Liver (tissue), 9 donors: Measurements from ENCODE around the gene POMT2. TPM values are rescaled to one million over a fixed set of nuclear protein-coding genes. Genes with fewer than 3 reads are reported as not detected.

ENCODE experiments used
- DNase-seq: peaks from one replicate; pipeline ENCODE4 v3.0.0-alpha.2; 2017; ENCODE audit warnings: low spot score
- H3K27ac ChIP-seq, 2 donors: one replicate each; pipeline ENCODE4 v1.7.0; 2013; ENCODE audit warnings: inconsistent platforms in 2 of 2, low read length in 2 of 2, control low read depth in 1 of 2, low read depth in 1 of 2, mild to moderate bottlenecking in 1 of 2
- H3K27me3 ChIP-seq, 4 donors: one replicate each; pipeline versions ENCODE4 v1.6.1 to v1.7.0; 2013; ENCODE audit warnings: low read length in 3 of 4, inconsistent platforms in 1 of 4, mild to moderate bottlenecking in 1 of 4, moderate library complexity in 1 of 4; ENCODE audit not compliant: control insufficient read depth in 4 of 4, insufficient read depth in 4 of 4
- H3K36me3 ChIP-seq, 4 donors: one replicate each; pipeline versions ENCODE4 v1.6.1 to v1.7.0; 2013; ENCODE audit warnings: low read length in 3 of 4, mild to moderate bottlenecking in 3 of 4, low read depth in 1 of 4, moderate library complexity in 1 of 4; ENCODE audit not compliant: control insufficient read depth in 4 of 4, insufficient read depth in 3 of 4
- H3K4me1 ChIP-seq, 4 donors: one replicate each; pipeline versions ENCODE4 v1.6.1 to v1.7.0; 2013; ENCODE audit warnings: low read length in 3 of 4, mild to moderate bottlenecking in 3 of 4, moderate library complexity in 1 of 4; ENCODE audit not compliant: control insufficient read depth in 4 of 4, insufficient read depth in 4 of 4
- H3K4me3 ChIP-seq, 3 donors: one replicate each; pipeline versions ENCODE4 v1.6.1 to v1.7.0; 2013; ENCODE audit warnings: low read length in 3 of 3, control low read depth in 1 of 3, low read depth in 1 of 3, mild to moderate bottlenecking in 1 of 3
- H3K9ac ChIP-seq, 2 donors: one replicate each; pipeline ENCODE4 v1.7.0; 2013; ENCODE audit warnings: low read length in 2 of 2, mild to moderate bottlenecking in 2 of 2, moderate library complexity in 2 of 2, control low read depth in 1 of 2, low read depth in 1 of 2
- H3K9me3 ChIP-seq, 4 donors: one replicate each; pipeline versions ENCODE4 v1.6.1 to v1.7.0; 2013; ENCODE audit warnings: low read length in 3 of 4; ENCODE audit not compliant: control insufficient read depth in 4 of 4
- EGR1 ChIP-seq, 2 donors: IDR thresholded peaks; 2 replicates each; pipeline ENCODE4 v1.6.1; 2016 to 2018; ENCODE audit warnings: antibody characterized with exemption in 2 of 2, low read depth in 2 of 2
- FOXA2 ChIP-seq: IDR thresholded peaks from 2 replicates; pipeline ENCODE4 v1.6.1; 2016; ENCODE audit warnings: antibody characterized with exemption
- GABPA ChIP-seq, 2 donors: IDR thresholded peaks in 1 of 2; conservative IDR thresholded peaks in 1 of 2; 2 replicates each; pipeline ENCODE4 v1.6.1; 2016; ENCODE audit warnings: antibody characterized with exemption in 2 of 2, mild to moderate bottlenecking in 1 of 2, moderate library complexity in 1 of 2
- HNF4A ChIP-seq, 2 donors: conservative IDR thresholded peaks; 2 replicates each; pipeline ENCODE4 v1.6.1; 2016; ENCODE audit warnings: antibody characterized with exemption in 2 of 2, mild to moderate bottlenecking in 2 of 2
- JUND ChIP-seq, 2 donors: IDR thresholded peaks; 2 replicates each; pipeline ENCODE4 v1.6.1; 2016; ENCODE audit warnings: antibody characterized with exemption in 2 of 2
- NR2F2 ChIP-seq: IDR thresholded peaks from 2 replicates; pipeline ENCODE4 v1.6.1; 2016; ENCODE audit warnings: antibody characterized with exemption
- RAD21 ChIP-seq, 2 donors: IDR thresholded peaks; 2 replicates each; pipeline ENCODE4 v1.6.1; 2016; ENCODE audit warnings: antibody characterized with exemption in 2 of 2, mild to moderate bottlenecking in 2 of 2
- SP1 ChIP-seq: IDR thresholded peaks from 2 replicates; pipeline ENCODE4 v1.6.1; 2018; ENCODE audit warnings: antibody characterized with exemption, mild to moderate bottlenecking
- TAF1 ChIP-seq: conservative IDR thresholded peaks from 2 replicates; pipeline ENCODE4 v1.6.1; 2016; ENCODE audit warnings: antibody characterized with exemption, mild to moderate bottlenecking
- YY1 ChIP-seq: IDR thresholded peaks from 2 replicates; pipeline ENCODE4 v1.6.1; 2016; ENCODE audit warnings: antibody characterized with exemption, mild to moderate bottlenecking
- WGBS: extraction: QIAGEN DNeasy Blood & Tissue Kit; methylation state at CpG from one replicate; pipeline ENCODE4 v1.1.7; 2013; 5-methylcytosine and 5-hydroxymethylcytosine counted together
- polyA plus RNA-seq, 2 donors: library from polyadenylated mRNA; stranded (reverse) in 1 of 2; unstranded in 1 of 2; fragments of 200-250 nt in 1 of 2; fragments of >200 nt in 1 of 2; fragmentation: Nextera tagmentation in 1 of 2; extraction: Ambion mirVana in 1 of 2; gene quantifications; one replicate each; pipeline versions ENCODE4 v1.2.1 to v1.2.3, GENCODE V29; 2013 to 2015
- total RNA-seq, 2 donors: library from RNA; depleted of rRNA; stranded (reverse); fragments of >200 nt; gene quantifications; one replicate each; pipeline ENCODE4 v1.2.3, GENCODE V29; 2014
- TF ChIP-seq, protein P1 (sequence below): IDR thresholded peaks from 2 replicates; pipeline ENCODE4 v1.6.1; 2016; ENCODE audit warnings: antibody characterized with exemption, mild to moderate bottlenecking
- TF ChIP-seq, protein P2 (sequence below): IDR thresholded peaks from 2 replicates; pipeline ENCODE4 v1.6.1; 2016; ENCODE audit warnings: antibody characterized with exemption
- TF ChIP-seq, protein P3 (sequence below): IDR thresholded peaks from 2 replicates; pipeline ENCODE4 v1.6.1; 2016; ENCODE audit warnings: antibody characterized with exemption
- TF ChIP-seq, protein P4 (sequence below): fragments of 150-350 bp; IDR thresholded peaks from 2 replicates; pipeline ENCODE4 v1.5.1; 2017; ENCODE audit warnings: improper control_type of control experiment, low read depth, low read length; ENCODE audit not compliant: missing input control
- donor health status: healthy.
- donor health status: healthy.
- donor health status: healthy.
- donor health status: healthy.
- donor health status: healthy.

The POMT2 gene
- total and polyA plus RNA-seq, 4 donors, result 4.8 to 13.1 (median 5.3) TPM

DNA sequence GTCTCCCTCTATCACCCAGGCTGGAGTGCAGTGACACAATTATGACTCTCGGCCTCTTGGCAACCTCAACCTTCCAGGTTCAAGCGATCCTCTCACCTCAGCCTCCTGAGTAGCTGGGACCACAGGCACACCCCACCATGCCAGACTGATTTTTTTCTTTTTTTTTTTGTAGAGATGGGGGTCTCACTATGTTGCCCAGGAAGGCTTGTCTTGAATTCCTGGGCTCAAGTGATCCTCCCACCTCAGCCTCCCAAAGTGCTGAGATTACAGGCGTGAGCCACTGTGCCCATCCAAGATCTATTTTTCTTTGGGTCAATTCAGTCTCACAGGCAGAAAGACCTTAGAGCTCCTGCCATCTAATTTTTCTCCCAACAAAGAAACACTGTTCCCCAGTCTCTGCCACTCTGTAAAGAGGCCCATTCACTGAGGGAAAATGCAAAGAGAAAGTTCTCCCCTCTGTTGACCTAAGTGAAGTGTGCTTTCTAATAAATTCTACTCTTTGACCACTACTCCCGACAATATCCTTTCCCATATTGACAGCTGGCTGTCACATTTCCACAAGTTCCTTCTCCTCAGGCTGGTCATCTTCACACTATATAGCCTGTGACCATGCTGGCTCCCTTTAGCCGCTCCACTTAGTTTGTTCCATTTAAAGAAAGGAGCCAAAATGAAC, 32.9 kb upstream of the POMT2 start:
- Histone ChIP-seq H3K9me3 (no peaks in the 10 kb centered on the region), H3K4me3 (no peak overlapping the region), H3K27me3 (no peaks in the 10 kb centered on the region), H3K4me1 (peaks cover 0 to 4% (median 0%) of the 10 kb centered on the region in 4 donors), H3K36me3 (peaks cover 0 to 2% (median under 1%) of the 10 kb centered on the region in 4 donors), H3K9ac (no peak overlapping the region), H3K27ac (no peak overlapping the region)
- TF ChIP-seq JUND (IDR thresholded peaks at IDR 0.05) (no peak), NR2F2 (no peak), FOXA2 (no peak), TAF1 (no peak), SP1 (no peak), EGR1 (IDR thresholded peaks at IDR 0.05; ENCODE audit: low read depth in 2 of 2) (no peak)
- TF ChIP-seq, protein P1, sequence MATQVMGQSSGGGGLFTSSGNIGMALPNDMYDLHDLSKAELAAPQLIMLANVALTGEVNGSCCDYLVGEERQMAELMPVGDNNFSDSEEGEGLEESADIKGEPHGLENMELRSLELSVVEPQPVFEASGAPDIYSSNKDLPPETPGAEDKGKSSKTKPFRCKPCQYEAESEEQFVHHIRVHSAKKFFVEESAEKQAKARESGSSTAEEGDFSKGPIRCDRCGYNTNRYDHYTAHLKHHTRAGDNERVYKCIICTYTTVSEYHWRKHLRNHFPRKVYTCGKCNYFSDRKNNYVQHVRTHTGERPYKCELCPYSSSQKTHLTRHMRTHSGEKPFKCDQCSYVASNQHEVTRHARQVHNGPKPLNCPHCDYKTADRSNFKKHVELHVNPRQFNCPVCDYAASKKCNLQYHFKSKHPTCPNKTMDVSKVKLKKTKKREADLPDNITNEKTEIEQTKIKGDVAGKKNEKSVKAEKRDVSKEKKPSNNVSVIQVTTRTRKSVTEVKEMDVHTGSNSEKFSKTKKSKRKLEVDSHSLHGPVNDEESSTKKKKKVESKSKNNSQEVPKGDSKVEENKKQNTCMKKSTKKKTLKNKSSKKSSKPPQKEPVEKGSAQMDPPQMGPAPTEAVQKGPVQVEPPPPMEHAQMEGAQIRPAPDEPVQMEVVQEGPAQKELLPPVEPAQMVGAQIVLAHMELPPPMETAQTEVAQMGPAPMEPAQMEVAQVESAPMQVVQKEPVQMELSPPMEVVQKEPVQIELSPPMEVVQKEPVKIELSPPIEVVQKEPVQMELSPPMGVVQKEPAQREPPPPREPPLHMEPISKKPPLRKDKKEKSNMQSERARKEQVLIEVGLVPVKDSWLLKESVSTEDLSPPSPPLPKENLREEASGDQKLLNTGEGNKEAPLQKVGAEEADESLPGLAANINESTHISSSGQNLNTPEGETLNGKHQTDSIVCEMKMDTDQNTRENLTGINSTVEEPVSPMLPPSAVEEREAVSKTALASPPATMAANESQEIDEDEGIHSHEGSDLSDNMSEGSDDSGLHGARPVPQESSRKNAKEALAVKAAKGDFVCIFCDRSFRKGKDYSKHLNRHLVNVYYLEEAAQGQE, result no peak
- 84% methylated on average over 5 of the region's 5 CpGs for WGBS
- no peak for DNase-seq

DNA sequence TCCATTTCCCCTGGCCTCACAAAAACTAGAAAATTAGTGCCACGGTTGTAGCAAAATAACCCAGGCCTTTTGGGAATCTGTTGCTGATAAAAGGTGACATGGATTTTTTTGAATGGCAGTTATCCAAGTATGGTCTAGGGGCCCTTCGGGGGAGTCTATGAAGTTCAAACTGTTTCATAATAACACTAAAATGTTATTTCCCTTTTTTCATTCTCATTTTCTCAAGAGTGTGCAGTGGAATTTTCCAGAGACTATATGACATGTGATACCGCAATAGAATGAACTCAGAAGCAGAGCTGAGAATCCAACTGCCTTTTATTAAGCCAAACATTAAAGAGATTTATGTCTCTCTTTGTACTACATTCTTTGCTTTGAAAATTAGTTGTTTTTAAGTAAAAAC, 27.1 kb upstream of the POMT2 start:
- Histone ChIP-seq H3K4me3 (no peak overlapping the region), H3K4me1 (peaks cover 0 to 1% (median 0%) of the 10 kb centered on the region in 4 donors), H3K9ac (no peak overlapping the region), H3K36me3 (peaks cover 0 to 5% (median 2%) of the 10 kb centered on the region in 4 donors), H3K9me3 (no peaks in the 10 kb centered on the region), H3K27ac (no peak overlapping the region), H3K27me3 (no peaks in the 10 kb centered on the region)
- 84% methylated on average over 3 of the region's 3 CpGs for WGBS
- no peak for DNase-seq
- TF ChIP-seq HNF4A (conservative IDR thresholded peaks at IDR 0.05) (no peak), YY1 (no peak), JUND (IDR thresholded peaks at IDR 0.05) (no peak), EGR1 (IDR thresholded peaks at IDR 0.05; ENCODE audit: low read depth in 2 of 2) (no peak), RAD21 (IDR thresholded peaks at IDR 0.05) (no peak)
- TF ChIP-seq, protein P2, sequence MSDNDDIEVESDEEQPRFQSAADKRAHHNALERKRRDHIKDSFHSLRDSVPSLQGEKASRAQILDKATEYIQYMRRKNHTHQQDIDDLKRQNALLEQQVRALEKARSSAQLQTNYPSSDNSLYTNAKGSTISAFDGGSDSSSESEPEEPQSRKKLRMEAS, result no peak
- TF ChIP-seq, protein P3, sequence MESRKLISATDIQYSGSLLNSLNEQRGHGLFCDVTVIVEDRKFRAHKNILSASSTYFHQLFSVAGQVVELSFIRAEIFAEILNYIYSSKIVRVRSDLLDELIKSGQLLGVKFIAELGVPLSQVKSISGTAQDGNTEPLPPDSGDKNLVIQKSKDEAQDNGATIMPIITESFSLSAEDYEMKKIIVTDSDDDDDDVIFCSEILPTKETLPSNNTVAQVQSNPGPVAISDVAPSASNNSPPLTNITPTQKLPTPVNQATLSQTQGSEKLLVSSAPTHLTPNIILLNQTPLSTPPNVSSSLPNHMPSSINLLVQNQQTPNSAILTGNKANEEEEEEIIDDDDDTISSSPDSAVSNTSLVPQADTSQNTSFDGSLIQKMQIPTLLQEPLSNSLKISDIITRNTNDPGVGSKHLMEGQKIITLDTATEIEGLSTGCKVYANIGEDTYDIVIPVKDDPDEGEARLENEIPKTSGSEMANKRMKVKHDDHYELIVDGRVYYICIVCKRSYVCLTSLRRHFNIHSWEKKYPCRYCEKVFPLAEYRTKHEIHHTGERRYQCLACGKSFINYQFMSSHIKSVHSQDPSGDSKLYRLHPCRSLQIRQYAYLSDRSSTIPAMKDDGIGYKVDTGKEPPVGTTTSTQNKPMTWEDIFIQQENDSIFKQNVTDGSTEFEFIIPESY, result no peak

DNA sequence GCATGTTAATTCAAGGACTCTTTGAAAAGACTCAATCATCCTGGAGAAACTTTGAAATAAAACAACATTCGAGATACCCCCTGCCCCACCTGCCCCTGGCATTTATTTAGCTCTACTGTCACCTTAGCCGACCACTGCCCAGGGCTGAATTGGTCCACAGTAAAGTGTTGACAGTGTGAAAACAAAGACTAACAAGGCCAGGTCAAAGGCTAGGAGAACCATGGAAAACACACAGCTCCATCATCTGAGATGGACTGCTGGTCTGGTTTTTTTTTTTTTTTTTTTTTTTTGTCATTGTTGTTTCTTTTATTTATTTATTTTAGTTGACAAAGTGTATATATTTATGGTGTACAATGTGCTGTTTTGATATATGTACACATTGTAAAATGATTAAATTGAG, 25.8 kb upstream of the POMT2 start:
- H3K36me3 ChIP-seq, result peaks cover 2 to 15% (median 6%) of the 10 kb centered on the region in 4 donors
- no peak overlapping the region for H3K9ac ChIP-seq
- H3K27me3 ChIP-seq, result no peaks in the 10 kb centered on the region
- DNase-seq, result no peak
- no peak overlapping the region for H3K4me3 ChIP-seq
- TF ChIP-seq SP1 (no peak), GABPA (IDR thresholded peaks at IDR 0.05 in 1 of 2, conservative IDR thresholded peaks at IDR 0.05 in 1 of 2) (no peak), HNF4A (conservative IDR thresholded peaks at IDR 0.05) (no peak)
- TF ChIP-seq, protein P4, sequence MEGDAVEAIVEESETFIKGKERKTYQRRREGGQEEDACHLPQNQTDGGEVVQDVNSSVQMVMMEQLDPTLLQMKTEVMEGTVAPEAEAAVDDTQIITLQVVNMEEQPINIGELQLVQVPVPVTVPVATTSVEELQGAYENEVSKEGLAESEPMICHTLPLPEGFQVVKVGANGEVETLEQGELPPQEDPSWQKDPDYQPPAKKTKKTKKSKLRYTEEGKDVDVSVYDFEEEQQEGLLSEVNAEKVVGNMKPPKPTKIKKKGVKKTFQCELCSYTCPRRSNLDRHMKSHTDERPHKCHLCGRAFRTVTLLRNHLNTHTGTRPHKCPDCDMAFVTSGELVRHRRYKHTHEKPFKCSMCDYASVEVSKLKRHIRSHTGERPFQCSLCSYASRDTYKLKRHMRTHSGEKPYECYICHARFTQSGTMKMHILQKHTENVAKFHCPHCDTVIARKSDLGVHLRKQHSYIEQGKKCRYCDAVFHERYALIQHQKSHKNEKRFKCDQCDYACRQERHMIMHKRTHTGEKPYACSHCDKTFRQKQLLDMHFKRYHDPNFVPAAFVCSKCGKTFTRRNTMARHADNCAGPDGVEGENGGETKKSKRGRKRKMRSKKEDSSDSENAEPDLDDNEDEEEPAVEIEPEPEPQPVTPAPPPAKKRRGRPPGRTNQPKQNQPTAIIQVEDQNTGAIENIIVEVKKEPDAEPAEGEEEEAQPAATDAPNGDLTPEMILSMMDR, result no peak
- no peak overlapping the region for H3K27ac ChIP-seq
- H3K9me3 ChIP-seq, result no peaks in the 10 kb centered on the region
- H3K4me1 ChIP-seq, result no peaks in the 10 kb centered on the region
- 76% methylated on average over 2 of the region's 2 CpGs for WGBS
